Stimulated activated CD4-positive, alpha-beta T cell treated with anti-CD3 and anti-CD28 coated beads, TNF-alpha, amount 100 ng/mL, for 4 hours (primary cell): ENCODE results near the gene CLECL1.

Experiments used
- DNase-seq, 3 experiments: peaks; one replicate each; pipeline ENCODE4 v3.0.0-alpha.2; 2020; ENCODE audit warnings: low read depth in 3 of 3

Gene CLECL1

DNA sequence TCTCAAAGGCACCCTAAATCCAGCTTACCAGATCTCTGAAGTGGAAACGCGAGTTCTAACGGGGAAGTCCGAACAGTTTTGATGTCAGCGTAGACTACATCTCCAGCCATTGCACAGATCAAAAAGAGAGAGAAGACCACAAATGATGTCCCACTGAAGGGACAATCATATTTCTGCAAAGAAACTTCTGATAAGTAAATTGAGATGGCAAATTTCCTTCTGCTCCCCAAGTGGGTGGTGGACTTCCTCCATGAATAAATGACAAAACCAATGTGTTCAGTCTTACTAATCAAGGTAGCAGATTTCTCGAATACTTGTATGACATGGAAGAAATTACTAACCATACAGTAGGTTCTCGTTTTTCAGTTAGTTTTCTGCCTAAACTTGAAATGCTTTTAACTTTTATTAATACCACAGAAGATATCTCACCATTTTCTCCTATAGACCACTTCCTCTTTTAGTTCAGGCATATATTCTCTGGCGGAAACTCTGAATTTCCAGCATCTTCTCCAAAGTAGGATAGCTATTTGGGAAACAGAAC, at the start of gene CLECL1:
TSS of gene CLECL1 (minus strand) at position 177 of the 541 bp plus-strand sequence.
- DNase-seq, result no peak

DNA sequence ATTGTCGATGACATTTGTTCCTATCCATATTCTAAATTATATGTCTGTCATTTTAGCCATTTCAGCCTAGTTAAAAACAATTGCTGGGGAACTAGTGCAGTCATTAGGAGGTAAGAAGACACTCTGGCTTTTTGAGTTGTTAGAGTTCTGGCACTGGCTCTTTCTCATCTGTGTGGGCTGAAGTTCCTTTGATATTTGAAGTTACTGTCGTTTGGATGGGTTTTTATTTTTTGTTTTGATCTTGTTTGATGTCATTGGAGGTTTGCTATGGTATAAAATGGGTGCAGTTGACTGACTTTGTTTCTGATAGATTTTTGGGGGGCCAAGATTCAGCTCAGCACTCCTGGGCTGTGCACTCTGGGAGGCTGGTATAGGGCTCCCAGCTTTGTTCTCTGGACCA, 48.5 kb upstream of the CLECL1 start:
- DNase-seq, result no peak

DNA sequence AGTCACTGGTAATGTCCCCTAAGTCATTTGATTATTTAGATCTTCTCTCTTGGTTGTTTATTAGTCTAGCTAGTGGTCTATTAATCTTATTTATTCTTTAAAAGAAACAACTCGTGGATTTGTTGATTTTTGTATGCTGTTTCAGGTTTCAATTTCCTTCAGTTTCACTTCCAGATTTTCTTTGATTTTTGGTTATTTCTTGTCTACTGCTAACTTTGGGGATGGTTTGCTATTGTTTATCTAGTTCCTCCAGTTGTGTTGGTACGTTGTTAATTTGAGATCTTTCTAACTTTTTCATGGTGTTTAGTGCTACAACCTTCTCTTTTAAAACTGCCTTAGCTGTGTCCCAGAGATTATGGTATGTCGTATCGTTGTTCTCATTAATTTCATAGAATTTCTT, 46.3 kb upstream of the CLECL1 start:
- no peak for DNase-seq

DNA sequence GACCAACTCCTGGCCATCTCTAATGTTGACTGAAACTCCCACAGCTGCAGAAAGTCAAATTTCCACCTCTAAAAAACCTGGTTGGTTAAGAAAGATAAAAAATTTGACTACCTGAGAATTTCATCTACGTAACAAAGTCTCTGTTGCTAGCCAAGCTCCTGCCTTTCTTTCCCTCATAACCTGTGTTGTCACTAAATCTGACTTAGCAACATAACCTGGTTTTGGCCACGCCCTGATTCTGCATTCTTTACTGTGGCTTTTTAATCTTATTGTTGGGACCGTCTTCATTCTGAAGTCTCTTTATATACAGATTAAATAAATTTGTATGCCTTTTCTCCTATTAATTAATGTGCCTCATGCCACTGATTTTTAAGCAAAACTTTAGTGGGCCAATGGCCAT, 43.9 kb upstream of the CLECL1 start:
- no peak for DNase-seq

DNA sequence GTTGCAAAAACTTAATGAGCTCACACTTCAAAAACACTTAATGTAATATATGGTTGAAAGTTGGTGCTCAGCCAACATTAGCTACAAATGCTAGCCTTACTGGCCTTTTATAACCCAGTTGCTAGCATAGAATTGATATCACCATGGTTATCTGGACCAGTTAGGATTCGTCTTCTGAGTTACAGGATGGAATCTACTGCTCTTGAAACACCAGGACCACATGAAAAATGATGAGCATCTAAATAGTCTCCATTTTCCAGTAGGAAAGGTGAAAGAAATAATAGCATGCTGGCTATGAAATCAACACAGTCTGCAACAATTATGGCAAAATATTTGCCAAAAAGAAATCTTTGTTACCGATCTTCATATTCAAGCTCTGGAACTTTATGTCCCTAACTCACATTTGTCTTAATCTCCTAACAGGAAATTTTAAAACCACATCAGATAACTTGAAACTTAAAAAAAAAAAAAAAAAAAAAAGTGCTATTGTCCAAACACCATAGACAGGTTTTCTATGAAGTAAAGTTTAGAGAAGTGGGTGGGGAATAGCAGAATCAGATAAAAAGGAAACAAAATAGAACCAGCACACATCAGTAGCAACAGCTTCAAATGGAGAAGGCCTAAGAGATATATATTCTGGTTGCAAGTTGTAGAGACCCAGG, 40.5 kb upstream of the CLECL1 start:
- no peak for DNase-seq

DNA sequence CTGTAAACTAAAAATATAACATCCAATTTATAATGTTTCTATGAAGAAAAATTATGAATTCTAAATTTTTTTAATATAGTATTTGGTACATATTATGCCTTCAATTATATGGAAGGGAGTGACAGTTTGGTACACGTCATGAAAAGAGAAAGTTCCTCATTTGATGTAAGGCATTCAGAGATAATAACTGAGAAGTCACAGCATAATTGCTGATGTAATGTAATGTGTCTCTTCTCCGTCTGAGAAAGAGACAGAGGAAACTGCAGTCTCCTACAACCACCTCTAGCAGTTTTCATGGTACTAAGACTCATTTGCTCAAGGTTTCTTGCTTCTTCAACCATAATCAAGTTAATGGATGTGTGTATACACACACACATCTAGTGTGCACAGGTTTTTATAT, 30.1 kb upstream of the CLECL1 start:
- DNase-seq, result no peak

DNA sequence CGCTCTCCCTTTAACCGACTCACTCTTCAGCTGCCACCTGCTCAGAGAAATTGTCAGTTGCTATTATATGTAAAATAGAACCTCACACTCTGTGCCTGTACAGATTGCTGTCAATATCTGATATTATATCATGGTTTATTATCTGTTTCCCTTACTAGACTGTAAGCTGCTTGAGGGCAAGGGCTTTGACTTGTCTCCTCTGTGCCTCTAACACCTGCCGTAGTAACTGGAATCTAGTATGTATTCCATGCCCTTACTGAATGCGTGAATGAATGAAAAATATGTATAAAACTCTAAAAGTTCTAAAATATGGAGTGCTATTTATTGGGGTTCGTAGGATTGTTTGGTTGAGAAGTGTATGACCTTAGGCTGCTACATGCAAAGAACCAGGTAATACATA, 29.5 kb upstream of the CLECL1 start:
- DNase-seq, result no peak

DNA sequence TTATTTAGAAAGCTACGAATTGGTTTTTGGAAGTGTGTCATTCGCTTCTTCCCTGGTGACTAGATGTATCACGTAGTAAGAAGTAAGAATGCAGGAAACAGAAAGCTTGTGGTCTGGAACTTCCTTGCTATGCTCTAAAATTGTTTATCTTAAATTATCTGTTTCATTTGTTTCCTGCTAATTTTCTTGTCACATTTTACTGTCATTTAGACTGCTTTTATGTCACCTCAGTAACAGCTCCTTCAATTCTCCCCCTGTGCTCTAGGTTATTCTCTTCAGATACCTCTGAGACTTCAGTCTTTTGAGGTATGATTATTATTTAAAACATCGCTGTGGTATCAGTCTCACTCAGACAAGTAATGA, 28.5 kb upstream of the CLECL1 start:
- DNase-seq, result no peak

DNA sequence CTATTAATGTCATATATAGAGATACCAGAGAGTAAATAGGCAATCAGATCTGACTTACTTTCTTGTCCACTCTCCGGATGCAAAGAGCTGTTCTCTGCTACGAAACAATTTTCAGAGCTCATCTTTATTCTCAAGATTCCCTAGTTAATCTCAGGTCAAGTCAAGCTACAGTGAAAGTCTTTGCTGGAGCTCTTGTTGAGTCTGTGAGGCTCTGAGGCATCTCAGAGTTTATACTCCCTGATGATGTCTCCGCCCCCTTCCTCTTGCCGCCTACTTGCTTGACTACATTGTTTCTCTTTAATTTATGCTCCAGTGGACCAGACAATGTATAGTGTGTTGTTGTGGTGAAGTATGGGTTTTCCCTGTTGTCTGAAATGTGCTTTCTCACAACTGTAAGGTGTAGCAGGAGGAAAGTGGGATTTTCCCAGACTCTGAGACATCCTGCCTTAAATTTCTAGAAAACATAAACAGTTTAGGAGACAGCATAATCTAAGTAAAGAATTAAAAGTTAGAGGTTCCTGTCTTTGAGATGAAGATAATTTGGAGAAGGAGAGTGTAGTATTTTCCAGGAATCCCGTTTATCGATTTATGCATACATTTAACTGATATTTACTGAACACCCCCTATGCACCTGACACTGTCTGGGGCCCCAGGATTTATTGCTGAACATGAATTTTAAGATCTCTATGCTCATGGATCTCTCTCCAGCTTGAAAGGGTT, 28.0 kb upstream of the CLECL1 start, which contains the start of gene CD69:
TSS of gene CD69 (minus strand) at position 203 of the 720 bp plus-strand sequence. CDS start at position 122, 81 bp downstream.
- peak in 2 of 3 experiments; percentile 65 to 76 for DNase-seq

DNA sequence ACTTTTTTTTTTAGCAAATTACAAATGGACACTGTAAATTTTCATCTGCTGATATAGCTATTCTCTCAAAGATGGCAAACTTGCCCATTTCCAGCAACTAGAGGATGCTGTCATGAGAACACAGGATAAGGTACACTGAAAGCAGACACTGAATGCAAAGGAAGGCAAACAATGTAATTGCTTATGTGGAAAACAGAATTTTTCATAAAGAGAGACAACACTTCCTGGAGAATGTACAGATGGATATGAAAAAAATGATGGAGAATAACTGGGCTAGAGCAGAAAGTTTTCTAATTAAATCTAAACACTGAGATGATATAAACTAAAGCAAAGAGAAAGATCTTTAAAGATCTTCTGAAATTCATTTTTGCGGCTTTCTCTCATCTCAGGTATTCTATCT, 27.2 kb upstream of the CLECL1 start:
- DNase-seq, result no peak

DNA sequence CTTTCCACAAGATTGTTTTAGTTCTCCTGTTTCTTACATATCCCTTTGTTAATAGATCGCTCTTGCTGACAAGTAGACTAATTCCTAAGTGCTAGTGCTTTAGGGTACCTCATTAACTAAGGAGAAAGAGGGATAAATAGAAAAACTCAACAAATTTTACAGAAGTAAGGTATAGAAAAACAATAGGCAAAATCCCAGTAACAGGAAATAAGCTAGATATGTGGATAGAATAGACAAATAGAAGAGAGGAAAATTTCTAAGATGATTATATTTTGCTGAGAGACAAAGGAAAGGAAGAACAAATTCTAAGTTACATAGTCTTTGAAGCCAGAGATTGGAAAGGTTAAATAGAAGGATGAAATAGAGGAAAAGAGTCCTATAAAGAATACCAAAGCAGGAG, 26.8 kb upstream of the CLECL1 start:
- DNase-seq, result no peak

DNA sequence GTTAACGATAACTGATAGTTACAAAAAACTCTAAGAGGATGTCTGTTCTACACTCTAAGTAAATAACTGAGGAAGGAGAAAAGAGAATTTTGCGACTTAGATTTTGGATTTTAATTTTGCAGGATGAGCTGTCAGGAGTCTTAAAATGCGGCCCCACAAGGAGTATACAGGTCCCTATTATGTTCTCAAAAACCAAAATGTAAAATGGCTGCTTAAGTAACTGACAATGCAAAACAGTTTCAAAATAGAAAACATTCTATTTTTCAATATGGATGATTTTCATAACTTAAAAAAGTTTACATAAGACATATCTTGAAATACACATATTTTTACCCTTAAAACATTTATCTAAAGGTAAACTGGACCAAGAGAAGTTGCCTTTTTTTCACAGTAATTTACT, 25.2 kb upstream of the CLECL1 start:
- DNase-seq, result no peak

DNA sequence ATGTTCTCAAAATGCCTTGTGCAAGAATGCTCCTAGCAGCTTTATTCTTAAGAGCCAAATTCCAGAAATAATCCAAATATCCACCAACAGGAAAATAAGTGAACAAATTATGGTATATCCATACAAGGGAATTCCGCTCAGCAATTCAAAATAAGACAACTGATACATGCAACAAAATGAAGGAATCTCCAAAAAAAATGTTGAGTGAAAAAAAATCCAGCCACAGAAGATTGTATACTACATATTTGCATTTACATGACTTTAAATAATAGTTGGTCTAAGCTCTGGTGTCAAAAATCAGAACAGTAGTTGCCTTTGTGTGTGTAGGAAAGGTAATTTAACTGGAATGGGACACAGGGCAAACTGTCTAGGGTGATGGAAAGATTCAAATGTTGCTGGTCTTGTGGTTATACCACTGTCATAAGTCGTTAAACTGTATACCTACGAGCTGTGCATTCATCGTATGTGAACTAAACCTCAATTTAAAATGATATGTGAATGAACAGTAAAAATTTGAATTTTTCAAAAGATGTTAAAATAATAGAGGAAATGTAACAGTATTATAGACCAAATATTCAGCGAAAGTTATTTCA, 24.6 kb upstream of the CLECL1 start:
- DNase-seq, result no peak

DNA sequence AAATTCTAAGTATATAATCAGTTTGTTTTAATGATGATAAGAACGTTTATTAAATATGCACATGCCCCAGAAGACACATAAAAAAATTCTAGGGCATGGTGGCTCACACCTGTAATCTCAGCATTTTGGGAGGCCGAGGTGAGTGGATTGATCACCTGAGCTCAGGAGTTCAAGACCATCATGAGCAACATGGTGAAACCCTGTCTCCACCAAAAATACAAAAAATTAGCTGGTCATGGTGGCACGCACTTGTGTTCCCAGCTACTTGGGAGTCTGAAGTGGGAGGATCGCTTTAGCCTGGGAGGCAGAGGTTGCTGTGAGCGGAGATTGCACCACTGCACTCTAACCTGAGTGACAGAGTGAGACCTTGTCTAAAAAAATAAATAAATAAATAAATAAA, 23.8 kb upstream of the CLECL1 start:
- no peak for DNase-seq

DNA sequence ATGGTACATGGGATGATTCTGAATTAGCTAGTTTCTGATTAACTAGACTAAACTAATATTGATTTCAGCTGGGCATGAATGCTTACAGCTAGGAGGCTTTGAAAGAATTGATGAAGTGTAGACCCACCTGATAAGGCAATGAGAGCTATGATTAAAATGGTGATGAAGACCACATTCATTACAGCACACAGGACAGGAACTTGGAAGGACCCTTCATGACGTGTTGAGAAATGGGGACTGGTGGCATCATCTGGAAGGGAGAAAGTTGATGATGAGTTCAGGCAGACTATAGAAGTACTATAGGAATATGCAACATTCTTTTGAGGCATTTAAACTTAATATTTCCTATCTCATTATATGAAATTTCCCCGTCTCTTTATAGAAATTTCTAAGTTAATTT, 23.3 kb upstream of the CLECL1 start:
- DNase-seq, result no peak

DNA sequence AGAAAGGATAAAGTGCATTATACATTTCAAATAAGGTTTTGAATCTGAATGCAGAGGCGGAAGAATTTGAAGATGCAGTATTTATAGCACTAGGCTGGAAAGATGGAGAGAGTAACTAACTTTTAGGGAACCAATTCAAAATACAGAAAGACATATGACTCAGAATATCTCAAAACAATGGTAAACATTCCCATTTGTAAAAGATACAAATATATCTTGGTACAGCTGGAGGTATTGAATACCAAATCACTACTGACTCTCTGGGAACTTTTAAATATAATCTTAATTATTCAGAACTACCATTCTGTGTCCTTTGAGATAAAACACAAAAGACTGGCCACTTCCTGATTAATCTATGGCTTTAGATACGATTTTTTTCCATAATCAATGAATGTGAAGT, 22.7 kb upstream of the CLECL1 start:
- no peak for DNase-seq

DNA sequence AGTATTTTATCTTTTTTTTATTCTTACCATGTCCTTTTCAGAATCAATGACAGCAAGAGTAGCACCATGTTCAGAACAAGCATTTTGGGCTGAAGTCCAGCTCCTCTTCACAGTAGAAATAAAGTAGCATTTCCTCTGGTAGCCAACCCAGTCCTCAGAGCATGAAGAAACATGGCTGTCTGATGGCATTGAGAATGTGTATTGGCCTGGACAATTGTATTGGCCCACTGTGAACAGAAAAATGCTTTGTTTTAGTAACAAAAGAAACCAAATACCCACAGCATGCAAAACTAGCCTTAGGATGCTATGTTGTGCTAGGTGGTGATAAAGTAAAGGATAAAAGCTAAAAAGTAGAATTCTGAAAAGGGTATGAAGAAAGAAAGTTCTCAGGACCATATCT, 22.1 kb upstream of the CLECL1 start:
- DNase-seq, result no peak

DNA sequence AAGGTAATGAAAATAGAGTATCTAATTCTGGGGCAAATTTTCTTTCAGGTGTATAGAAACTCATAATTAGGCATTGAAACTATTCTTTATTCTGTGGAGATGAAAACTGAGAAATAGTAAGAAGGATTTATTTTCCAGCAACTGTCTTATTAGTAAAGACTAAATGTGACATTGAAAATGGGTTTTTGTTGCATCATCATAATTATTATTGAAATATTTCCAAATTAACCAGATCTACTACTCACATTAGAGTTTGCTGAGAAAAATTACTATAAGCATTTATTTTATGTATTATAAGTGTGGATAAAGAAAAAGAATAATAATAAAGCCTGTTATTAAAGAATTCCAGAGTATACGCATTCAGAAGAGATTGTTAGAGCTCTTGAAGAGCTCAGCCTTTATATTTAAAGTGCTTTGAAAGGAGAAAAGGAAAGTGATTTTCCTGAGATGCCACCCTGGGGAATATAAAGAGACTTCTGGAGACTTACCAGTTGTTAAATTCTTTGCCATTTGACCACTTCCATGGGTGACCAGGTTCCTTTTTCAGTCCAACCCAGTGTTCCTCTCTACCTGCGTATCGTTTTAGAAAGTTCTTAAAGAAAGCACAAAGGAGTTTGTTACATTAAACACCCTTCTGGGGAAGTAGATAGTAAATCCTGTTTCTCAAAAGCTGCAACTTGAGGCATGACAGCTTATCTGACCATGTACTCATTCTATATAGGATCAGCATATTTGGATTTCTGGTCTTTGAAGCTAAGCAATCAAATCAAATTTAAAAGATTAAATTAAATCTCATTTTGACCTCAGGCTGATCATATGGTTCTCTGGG, 21.4 kb upstream of the CLECL1 start:
- no peak for DNase-seq

DNA sequence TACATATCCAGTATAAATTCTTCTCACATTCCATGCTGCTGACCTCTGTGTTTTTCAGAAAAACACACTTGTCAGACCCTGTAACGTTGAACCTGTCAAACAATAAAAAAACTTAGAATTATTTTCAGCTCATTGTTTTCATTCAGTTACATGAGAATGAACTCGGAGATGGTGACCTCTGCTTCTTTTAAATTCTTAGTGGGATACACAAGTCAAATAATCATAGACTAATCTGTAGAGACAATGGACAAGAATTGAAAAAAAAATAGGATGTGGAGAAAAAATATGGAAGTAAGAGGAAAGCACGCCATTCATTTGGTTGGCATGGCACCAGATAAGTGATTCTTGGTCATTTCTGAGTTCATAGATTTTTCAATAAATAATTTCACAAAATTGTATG, 20.6 kb upstream of the CLECL1 start:
- no peak for DNase-seq

DNA sequence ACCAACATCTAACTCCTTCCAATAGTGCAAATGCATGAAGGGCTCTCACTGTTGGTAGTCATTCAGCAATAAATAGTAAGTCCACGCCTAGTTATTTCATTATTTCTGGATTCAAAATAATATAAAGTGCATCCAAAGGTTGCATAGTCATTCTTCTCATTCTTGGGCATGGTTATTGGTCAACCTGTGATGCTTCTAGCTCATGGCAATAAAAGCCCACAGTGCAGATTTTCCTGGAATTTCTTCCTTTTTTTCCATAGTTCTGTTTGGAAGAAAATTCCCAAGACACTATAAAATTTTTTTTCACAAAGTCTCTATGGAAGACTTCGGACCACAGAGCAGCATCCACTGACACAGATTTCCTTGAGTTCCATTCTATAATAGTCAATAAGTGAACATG, 20.2 kb upstream of the CLECL1 start:
- DNase-seq, result no peak

DNA sequence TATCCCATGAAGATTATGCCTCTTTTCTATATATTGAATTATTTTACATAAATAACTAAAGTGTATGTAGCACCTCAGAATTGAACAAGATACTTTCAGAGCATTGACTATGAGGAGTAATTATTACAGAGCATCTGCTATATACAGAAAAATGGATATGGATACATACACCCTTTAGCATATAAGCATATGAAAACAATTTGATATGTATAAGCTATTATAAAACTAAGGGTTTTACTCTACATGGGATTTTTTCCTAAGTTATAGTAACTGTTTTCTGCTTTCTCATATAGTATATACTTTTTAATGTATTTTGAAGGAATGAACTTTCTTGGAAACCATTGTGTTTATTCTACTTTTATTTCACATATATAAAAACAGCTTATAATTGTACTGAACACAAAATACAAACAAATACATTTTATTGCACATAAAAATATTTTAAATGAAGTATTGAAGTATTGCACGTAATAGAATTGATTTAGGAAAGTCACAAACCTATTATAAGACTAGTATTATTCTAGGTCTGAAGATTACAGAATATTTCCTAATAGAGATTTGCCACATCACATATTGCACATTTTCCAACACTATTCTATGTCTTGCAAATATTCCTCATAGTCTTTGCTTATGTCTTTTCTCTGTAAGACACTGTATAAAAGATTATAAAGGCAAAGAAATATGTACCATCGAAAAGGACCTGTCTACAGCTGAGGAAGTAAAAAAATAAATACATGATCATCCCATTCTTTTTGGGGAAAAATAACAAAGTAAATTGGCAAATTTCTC, 19.4 kb upstream of the CLECL1 start:
- no peak for DNase-seq
